ENCODE results near the gene TNXB.
"Not testable (repeated sequence)": the region's sequence is repeated elsewhere in the genome, so short reads cannot be mapped to it uniquely, and the experiment has no call there.

Gene TNXB

DNA sequence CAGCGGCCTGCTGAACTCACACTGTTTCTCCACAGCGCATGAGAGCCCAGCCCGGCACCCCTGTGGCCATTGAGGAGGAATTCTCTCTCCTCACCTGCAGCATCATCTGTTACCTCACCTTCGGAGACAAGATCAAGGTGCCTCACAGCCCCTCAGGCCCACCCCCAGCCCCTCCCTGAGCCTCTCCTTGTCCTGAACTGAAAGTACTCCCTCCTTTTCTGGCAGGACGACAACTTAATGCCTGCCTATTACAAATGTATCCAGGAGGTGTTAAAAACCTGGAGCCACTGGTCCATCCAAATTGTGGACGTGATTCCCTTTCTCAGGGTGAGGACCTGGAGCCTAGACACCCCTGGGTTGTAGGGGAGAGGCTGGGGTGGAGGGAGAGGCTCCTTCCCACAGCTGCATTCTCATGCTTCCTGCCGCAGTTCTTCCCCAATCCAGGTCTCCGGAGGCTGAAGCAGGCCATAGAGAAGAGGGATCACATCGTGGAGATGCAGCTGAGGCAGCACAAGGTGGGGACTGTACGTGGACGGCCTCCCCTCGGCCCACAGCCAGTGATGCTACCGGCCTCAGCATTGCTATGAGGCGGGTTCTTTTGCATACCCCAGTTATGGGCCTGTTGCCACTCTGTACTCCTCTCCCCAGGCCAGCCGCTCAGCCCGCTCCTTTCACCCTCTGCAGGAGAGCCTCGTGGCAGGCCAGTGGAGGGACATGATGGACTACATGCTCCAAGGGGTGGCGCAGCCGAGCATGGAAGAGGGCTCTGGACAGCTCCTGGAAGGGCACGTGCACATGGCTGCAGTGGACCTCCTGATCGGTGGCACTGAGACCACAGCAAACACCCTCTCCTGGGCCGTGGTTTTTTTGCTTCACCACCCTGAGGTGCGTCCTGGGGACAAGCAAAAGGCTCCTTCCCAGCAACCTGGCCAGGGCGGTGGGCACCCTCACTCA, 69.5 kb downstream of the TNXB start:
- H3K4me3 ChIP-seq (replicated peaks in 1 of 2; ENCODE audit: low read depth in 2 of 2, low read length in 2 of 2); DNase-seq (ENCODE audit: low read depth in 2 of 2): not testable (repeated sequence)

DNA sequence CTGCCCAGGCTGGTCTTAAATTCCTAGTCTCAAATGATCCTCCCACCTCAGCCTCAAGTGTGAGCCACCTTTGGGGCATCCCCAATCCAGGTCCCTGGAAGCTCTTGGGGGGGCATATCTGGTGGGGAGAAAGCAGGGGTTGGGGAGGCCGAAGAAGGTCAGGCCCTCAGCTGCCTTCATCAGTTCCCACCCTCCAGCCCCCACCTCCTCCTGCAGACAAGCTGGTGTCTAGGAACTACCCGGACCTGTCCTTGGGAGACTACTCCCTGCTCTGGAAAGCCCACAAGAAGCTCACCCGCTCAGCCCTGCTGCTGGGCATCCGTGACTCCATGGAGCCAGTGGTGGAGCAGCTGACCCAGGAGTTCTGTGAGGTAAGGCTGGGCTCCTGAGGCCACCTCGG, 70.3 kb downstream of the TNXB start:
- H3K4me3 ChIP-seq (replicated peaks in 1 of 2; ENCODE audit: low read depth in 2 of 2, low read length in 2 of 2); DNase-seq (ENCODE audit: low read depth in 2 of 2): not testable (repeated sequence)

DNA sequence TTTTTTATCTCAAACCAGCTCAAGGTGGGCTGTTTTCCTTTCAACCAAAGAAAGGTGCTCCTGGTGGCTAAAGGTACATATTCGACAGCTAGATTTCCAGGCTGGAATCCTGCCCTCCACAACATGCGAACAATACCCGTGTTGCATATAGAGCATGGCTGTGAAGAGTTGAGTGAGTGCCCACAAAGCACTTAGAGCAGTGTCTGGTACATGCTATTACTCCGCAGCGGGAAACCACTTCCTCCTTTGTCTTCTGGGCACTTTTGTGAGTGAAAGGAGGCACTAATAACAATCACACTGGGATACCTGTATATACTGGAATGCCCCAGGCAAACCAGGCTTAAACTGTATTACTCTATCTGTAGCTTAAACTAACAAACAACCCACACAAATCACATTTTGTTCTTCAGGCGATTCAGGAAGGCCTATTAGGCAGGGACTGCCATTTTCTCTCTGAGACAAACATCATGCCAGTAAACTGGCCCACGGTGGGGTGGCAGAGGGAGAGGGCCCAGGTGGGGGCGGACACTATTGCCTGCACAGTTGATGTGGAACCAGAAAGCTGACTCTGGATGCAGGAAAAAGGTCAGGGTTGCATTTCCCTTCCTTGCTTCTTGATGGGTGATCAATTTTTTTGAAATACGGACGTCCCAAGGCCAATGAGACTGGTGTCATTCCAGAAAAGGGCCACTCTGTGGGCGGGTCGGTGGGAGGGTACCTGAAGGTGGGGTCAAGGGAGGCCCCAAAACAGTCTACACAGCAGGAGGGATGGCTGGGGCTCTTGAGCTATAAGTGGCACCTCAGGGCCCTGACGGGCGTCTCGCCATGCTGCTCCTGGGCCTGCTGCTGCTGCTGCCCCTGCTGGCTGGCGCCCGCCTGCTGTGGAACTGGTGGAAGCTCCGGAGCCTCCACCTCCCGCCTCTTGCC, 71.3 kb downstream of the TNXB start, which contains the start of gene CYP21A2:
TSS of gene CYP21A2 (plus strand) at position 818 of the 927 bp plus-strand sequence. CDS start at position 826, 8 bp downstream.
- not testable (repeated sequence) for H3K4me3 ChIP-seq (replicated peaks in 1 of 2; ENCODE audit: low read depth in 2 of 2, low read length in 2 of 2); DNase-seq (ENCODE audit: low read depth in 2 of 2)

DNA sequence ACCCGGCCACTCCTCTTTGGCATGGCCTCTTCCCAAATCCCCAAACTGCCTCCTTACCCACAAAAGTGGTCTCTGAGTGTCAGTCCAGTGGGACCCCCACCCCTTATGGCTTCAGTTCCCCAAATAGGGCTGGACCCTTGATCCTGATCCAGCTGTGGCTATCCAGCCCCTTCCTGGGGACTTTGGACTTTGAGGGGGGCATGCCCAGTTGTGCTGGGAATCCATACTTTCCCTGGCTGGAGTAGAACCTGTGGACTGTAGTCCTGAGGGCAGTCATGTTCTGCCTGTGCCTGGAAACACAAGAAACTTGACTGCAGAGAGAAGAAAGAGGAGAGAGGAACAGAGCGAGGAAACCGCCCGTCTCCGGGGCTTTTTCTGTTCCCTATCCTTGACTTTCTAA, 72.0 kb downstream of the TNXB start:
- H3K4me3 ChIP-seq (replicated peaks in 1 of 2; ENCODE audit: low read depth in 2 of 2, low read length in 2 of 2); DNase-seq (ENCODE audit: low read depth in 2 of 2): not testable (repeated sequence)

DNA sequence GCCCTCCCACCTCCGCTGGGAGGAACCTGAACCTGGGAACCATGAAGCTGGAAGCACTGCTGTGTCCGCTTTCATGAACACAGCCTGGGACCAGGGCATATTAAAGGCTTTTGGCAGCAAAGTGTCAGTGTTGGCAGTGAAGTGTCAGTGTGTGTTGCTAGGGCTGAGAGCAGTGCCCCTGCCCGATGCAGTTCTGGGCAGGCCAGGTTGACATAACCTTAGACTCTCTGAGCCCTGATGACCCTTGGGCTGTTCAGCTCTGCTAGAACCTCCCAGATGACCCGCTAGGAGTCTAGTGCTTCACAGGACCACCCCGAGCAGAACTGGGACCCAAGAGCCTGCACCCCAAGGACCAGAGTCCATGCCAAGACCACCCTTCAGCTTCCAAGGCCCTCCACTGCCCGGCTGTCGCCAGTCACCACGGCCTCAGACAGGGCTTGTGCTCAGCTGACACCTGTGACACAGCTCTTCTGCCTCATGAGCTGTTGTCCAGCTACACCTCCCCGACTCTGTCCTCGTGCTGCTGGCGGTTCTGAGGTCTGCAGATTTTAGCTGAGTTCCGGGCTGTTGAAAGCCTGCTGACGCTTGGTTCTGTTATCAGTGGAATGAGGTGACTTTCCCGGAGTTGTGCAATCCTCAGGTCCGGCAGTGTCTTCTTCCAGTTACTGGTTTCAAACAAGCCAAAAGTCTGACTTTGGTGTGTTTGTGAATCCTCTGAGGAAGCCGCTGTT, 73.7 kb downstream of the TNXB start:
- H3K4me3 ChIP-seq (replicated peaks in 1 of 2; ENCODE audit: low read depth in 2 of 2, low read length in 2 of 2); DNase-seq (ENCODE audit: low read depth in 2 of 2): not testable (repeated sequence)

DNA sequence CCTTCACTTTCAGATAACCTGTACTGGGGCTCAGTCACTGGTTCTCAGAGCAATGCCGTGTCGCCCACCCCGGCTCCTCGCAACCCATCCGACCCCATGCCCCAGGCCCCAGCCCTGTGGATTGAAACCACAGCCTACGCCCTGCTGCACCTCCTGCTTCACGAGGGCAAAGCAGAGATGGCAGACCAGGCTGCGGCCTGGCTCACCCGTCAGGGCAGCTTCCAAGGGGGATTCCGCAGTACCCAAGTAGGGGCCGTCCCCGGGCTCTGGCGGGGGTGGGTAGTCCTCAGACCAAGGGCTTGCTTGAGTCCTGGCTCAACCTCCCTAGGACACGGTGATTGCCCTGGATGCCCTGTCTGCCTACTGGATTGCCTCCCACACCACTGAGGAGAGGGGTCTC, 79.6 kb downstream of the TNXB start:
- not testable (repeated sequence) for H3K4me3 ChIP-seq (replicated peaks in 1 of 2; ENCODE audit: low read depth in 2 of 2, low read length in 2 of 2); DNase-seq (ENCODE audit: low read depth in 2 of 2)

DNA sequence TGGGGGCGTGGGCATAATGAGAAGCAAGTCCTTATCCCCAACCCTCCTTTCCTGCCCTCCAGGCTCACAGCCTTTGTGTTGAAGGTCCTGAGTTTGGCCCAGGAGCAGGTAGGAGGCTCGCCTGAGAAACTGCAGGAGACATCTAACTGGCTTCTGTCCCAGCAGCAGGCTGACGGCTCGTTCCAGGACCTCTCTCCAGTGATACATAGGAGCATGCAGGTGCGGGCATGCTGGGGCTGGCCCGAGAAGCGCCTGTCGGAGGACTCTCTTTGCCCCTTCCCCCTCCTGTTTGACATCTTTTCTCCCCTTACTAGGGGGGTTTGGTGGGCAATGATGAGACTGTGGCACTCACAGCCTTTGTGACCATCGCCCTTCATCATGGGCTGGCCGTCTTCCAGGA, 80.5 kb downstream of the TNXB start:
- DNase-seq (ENCODE audit: low read depth in 2 of 2), result not testable (repeated sequence)

DNA sequence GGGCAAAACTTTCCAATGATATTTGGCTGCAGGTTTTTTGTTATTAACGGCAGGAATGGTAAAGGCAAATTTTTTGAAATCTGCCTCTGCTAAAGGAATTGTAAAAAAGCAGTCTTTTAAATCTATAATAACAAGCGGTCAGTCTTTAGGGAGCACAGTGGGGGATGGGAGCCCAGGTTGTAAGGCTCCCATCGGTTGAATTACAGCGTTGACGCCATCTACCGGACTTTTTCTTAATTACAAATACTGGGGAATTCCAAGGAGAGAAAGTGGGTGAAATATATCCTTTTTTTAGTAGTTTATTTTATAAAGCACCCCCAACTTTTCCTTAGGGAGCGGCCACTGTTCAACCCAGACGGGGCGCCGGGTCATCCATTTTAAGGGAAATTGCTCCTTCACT, 87.0 kb downstream of the TNXB start:
- not testable (repeated sequence) for H3K4me3 ChIP-seq (replicated peaks in 1 of 2; ENCODE audit: low read depth in 2 of 2, low read length in 2 of 2); DNase-seq (ENCODE audit: low read depth in 2 of 2)

More for the DNA sequence above, 80.5 kb downstream of the TNXB start:
- not testable (repeated sequence) for H3K4me3 ChIP-seq (replicated peaks in 1 of 2; ENCODE audit: low read depth in 2 of 2, low read length in 2 of 2)

DNA sequence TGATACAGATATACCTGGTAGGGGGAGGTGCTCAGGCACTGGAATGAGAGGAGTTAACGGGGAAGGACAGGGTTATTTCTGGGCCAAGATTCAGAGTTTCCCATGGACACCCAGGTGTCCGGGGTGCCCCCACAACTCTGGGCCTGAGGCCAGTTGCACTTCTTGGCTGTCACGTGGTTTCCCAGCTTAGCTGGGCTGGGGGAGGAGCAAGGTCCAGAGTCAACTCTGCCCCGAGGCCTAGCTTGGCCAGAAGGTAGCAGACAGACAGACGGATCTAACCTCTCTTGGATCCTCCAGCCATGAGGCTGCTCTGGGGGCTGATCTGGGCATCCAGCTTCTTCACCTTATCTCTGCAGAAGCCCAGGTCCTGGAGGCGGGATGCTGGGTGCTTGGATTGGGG, 94.6 kb downstream of the TNXB start, which contains the start of gene C4B:
TSS of gene C4B (plus strand) at position 249 of the 400 bp plus-strand sequence. CDS start at position 300, 51 bp downstream.
- DNase-seq (ENCODE audit: low read depth in 2 of 2); H3K4me3 ChIP-seq (replicated peaks in 1 of 2; ENCODE audit: low read depth in 2 of 2, low read length in 2 of 2): not testable (repeated sequence)

DNA sequence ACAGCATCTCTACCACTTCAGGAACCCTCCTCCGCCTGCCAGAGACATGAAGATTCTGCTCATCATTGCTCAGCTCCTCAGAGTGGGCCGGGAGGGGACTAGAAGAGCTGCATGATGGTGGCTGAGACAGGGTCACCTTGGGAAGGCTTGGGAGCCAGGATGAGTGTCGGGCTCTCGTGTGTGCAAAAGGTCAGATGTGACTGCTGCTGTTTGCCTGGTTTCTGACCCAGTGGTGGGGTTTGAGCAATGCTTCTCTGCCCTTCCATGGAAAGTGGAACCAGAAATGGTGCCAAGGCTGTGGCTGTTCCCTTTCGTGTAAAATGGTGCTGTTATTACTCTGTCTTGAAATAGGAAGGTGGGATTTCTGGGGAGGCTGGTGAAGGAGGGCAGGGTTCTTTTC, 95.4 kb downstream of the TNXB start:
- H3K4me3 ChIP-seq (replicated peaks in 1 of 2; ENCODE audit: low read depth in 2 of 2, low read length in 2 of 2); DNase-seq (ENCODE audit: low read depth in 2 of 2): not testable (repeated sequence)

DNA sequence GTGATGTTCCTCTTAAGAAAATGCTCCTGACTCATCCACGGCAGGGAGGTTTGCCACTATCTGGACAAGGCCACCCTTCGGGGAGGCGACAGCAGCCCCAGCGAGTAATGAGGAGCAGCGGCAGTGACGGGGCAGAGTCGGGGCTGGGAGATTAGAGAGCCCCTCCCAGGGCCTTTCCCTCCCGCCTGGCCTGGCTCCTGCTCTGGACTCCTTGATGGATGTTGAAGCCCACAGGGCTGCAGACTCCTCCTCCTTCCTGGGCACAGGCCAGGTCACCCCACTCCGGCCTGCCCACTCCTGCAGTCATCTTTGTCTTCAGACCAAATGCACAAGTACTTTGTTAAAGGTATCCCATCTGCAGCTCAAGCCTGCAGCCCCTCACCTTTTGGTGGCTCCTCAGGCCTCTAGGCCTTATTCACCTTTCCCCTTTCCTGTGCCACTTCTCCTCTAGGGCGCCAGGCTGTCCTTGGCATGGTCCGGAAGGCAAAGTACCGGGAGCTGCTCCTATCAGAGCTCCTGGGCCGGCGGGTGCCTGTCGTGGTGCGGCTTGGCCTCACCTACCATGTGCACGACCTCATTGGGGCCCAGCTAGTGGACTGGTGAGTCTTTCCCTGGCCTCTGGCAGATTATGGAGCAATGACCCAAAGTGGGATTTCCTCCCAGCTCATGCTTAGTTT, 96.1 kb downstream of the TNXB start:
- not testable (repeated sequence) for DNase-seq (ENCODE audit: low read depth in 2 of 2)

DNA sequence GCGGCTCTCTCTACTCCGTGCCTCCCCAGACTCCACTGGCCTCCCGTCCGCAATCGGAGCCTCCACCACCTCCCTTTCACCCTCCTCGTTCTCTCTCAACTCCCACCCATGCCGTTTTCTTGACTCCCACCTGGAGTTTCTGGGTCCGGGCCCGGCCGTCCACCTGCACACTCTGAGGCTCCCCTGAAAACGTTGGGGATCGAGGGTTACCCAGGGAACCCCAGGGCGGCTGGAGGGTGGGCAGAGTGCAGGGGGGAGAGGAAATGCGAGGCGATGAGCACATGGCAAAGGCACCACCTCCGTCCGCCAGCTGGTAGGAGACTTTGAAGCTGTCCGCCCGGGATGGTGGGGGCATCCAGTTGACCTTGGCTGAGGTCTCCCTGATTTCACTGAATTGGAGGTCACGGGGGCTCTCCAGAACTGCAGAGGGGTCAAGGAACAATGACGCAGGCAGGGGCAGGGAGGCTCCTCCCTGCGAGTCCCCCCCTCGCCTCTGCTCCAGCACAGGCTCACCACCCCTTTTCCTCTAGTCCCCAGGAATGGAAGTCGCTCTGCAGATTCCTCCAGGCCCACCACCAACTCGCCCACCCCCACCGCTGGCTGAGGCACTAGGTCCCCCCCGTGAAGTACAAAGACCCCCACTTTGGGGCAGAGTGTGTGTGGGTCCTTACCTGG, 98.1 kb downstream of the TNXB start:
- not testable (repeated sequence) for DNase-seq (ENCODE audit: low read depth in 2 of 2); H3K4me3 ChIP-seq (replicated peaks in 1 of 2; ENCODE audit: low read depth in 2 of 2, low read length in 2 of 2)

More for the DNA sequence above, 96.1 kb downstream of the TNXB start:
- not testable (repeated sequence) for H3K4me3 ChIP-seq (replicated peaks in 1 of 2; ENCODE audit: low read depth in 2 of 2, low read length in 2 of 2)

DNA sequence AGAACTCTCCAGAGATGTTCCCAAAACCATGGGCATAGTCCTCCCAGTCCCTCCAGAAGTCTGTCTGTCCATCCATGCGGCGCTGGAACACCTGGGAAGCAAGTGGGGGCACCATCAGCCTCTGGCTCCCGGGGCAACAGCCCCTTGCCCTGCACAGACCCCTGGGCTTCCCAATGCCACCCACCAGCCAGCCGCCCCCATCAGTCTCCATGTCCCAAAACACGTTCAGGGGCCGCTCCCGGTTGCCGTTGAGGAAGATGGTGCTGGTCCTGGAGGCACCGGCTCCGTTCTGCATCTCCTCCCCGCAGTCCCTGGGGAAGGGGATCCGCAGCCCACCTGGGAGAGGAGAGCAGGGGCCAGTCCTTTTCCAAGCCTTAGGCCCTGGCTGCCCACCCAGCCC, 99.6 kb downstream of the TNXB start:
- DNase-seq (ENCODE audit: low read depth in 2 of 2); H3K4me3 ChIP-seq (replicated peaks in 1 of 2; ENCODE audit: low read depth in 2 of 2, low read length in 2 of 2): not testable (repeated sequence)

DNA sequence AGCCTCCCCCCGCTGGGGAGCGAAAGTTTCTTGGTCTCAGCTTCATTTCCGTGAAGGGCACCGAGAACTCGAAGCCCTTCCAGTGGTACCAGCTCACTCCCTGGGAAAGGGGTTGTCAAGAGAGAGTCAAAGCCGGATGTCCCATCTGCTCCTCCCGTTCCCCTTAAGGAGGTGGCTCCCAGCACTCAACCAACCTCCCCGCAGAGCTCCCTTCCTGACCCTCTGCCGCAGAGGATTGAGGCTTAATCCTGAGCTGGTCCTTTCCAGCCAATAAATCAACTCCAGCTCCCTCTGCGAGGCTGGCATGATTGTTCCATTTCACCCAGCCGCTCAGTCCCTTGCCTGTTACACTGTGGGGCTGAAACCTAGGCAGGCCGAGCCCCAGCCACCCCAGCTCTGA, 100.5 kb downstream of the TNXB start:
- H3K4me3 ChIP-seq (replicated peaks in 1 of 2; ENCODE audit: low read depth in 2 of 2, low read length in 2 of 2); DNase-seq (ENCODE audit: low read depth in 2 of 2): not testable (repeated sequence)

DNA sequence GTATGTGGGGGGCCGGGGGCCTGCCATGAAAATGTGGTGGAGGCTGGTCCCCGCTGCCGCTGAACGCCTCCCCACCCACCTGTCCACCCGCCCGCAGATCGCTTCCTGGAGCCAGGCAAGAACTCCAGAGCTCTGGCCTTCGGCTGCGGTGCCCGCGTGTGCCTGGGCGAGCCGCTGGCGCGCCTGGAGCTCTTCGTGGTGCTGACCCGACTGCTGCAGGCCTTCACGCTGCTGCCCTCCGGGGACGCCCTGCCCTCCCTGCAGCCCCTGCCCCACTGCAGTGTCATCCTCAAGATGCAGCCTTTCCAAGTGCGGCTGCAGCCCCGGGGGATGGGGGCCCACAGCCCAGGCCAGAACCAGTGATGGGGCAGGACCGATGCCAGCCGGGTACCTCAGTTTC, 101.1 kb downstream of the TNXB start:
- H3K4me3 ChIP-seq (replicated peaks in 1 of 2; ENCODE audit: low read depth in 2 of 2, low read length in 2 of 2); DNase-seq (ENCODE audit: low read depth in 2 of 2): not testable (repeated sequence)

DNA sequence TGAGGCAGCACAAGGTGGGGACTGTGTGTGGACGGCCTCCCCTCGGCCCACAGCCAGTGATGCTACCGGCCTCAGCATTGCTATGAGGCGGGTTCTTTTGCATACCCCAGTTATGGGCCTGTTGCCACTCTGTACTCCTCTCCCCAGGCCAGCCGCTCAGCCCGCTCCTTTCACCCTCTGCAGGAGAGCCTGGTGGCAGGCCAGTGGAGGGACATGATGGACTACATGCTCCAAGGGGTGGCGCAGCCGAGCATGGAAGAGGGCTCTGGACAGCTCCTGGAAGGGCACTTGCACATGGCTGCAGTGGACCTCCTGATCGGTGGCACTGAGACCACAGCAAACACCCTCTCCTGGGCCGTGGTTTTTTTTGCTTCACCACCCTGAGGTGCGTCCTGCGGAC, 102.1 kb downstream of the TNXB start:
- not testable (repeated sequence) for H3K4me3 ChIP-seq (replicated peaks in 1 of 2; ENCODE audit: low read depth in 2 of 2, low read length in 2 of 2); DNase-seq (ENCODE audit: low read depth in 2 of 2)
